Ishikawa (cell line): ENCODE measurements around the gene PACSIN2.

Source experiments
- CEBPB ChIP-seq: IDR thresholded peaks from 2 replicates; pipeline ENCODE4 v1.6.1; 2012
- CREB1 ChIP-seq: IDR thresholded peaks from 2 replicates; pipeline ENCODE4 v1.6.1; 2012; ENCODE audit warnings: low read depth
- EGR1 ChIP-seq: IDR thresholded peaks from 2 replicates; pipeline ENCODE4 v1.6.1; 2012
- EP300 ChIP-seq: IDR thresholded peaks from 2 replicates; pipeline ENCODE4 v1.6.1; 2012; ENCODE audit warnings: borderline replicate concordance
- FOXM1 ChIP-seq: IDR thresholded peaks from 2 replicates; pipeline ENCODE4 v1.6.1; 2012; ENCODE audit warnings: low read depth, borderline replicate concordance
- NFIC ChIP-seq: IDR thresholded peaks from 2 replicates; pipeline ENCODE4 v1.6.1; 2012
- RAD21 ChIP-seq: IDR thresholded peaks from 2 replicates; pipeline ENCODE4 v1.6.1; 2012; ENCODE audit warnings: low read depth
- TAF1 ChIP-seq: IDR thresholded peaks from 2 replicates; pipeline ENCODE4 v1.6.1; 2012; ENCODE audit warnings: low read depth, mild to moderate bottlenecking
- TCF12 ChIP-seq: IDR thresholded peaks from 2 replicates; pipeline ENCODE4 v1.6.1; 2012; ENCODE audit warnings: low read depth
- TEAD4 ChIP-seq: IDR thresholded peaks from 2 replicates; pipeline ENCODE4 v1.6.1; 2012
- YY1 ChIP-seq: IDR thresholded peaks from 2 replicates; pipeline ENCODE4 v1.6.1; 2012; ENCODE audit warnings: low read depth
- ZBTB7A ChIP-seq: IDR thresholded peaks from 2 replicates; pipeline ENCODE4 v1.6.1; 2012; ENCODE audit warnings: low read depth
- TF ChIP-seq, protein P1 (sequence below): IDR thresholded peaks from 2 replicates; pipeline ENCODE4 v1.6.1; 2012
- TF ChIP-seq, protein P2 (sequence below): IDR thresholded peaks from 2 replicates; pipeline ENCODE4 v1.6.1; 2012
- TF ChIP-seq, protein P3 (sequence below): IDR thresholded peaks from 2 replicates; pipeline ENCODE4 v1.6.1; 2012; ENCODE audit warnings: low read depth, mild to moderate bottlenecking

Gene PACSIN2

DNA sequence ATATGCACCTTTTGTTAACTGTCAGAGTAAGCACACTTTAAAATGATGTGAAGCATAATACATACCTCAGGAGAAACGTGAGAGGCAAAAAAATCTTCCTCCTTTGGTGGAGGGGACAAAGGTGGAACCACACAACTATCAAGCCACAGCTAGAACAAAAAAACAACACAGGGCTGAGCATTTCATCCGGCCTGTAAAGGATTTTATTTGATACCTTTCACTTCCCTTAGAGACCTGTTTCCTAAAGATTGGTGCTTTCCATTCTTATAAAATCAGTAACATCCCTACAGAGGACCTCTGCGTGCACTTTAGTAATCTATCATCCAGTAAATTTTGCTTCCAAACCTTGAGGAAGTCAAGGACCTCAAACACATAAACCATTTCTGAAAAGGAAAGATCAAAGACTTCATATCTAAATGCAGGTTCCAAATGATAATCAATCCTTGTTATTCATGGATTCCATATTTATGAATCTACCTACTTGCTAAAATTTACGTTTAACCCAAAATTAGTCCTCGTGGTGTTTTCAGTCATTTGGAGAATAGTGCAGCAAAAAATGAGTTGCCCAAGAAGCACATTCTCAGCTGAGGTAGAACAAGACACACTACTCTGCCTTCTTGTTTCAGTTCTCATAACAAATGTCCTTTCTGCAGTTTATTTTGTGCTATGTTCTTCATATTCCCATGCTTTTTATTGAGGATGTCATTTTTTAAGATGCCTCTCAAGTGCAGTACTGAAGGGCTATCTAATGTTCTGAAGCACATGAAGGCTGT, 180.6 kb downstream of the PACSIN2 start:
- TF ChIP-seq TCF12 (no peak), RAD21 (no peak), EP300 (no peak), TAF1 (no peak), CEBPB (no peak), FOXM1 (no peak), TEAD4 (no peak), YY1 (no peak), NFIC (no peak), CREB1 (no peak), EGR1 (no peak), ZBTB7A (no peak)
- TF ChIP-seq, protein P1, sequence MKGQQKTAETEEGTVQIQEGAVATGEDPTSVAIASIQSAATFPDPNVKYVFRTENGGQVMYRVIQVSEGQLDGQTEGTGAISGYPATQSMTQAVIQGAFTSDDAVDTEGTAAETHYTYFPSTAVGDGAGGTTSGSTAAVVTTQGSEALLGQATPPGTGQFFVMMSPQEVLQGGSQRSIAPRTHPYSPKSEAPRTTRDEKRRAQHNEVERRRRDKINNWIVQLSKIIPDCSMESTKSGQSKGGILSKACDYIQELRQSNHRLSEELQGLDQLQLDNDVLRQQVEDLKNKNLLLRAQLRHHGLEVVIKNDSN: no peak
- TF ChIP-seq, protein P2, sequence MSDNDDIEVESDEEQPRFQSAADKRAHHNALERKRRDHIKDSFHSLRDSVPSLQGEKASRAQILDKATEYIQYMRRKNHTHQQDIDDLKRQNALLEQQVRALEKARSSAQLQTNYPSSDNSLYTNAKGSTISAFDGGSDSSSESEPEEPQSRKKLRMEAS: no peak
- TF ChIP-seq, protein P3, sequence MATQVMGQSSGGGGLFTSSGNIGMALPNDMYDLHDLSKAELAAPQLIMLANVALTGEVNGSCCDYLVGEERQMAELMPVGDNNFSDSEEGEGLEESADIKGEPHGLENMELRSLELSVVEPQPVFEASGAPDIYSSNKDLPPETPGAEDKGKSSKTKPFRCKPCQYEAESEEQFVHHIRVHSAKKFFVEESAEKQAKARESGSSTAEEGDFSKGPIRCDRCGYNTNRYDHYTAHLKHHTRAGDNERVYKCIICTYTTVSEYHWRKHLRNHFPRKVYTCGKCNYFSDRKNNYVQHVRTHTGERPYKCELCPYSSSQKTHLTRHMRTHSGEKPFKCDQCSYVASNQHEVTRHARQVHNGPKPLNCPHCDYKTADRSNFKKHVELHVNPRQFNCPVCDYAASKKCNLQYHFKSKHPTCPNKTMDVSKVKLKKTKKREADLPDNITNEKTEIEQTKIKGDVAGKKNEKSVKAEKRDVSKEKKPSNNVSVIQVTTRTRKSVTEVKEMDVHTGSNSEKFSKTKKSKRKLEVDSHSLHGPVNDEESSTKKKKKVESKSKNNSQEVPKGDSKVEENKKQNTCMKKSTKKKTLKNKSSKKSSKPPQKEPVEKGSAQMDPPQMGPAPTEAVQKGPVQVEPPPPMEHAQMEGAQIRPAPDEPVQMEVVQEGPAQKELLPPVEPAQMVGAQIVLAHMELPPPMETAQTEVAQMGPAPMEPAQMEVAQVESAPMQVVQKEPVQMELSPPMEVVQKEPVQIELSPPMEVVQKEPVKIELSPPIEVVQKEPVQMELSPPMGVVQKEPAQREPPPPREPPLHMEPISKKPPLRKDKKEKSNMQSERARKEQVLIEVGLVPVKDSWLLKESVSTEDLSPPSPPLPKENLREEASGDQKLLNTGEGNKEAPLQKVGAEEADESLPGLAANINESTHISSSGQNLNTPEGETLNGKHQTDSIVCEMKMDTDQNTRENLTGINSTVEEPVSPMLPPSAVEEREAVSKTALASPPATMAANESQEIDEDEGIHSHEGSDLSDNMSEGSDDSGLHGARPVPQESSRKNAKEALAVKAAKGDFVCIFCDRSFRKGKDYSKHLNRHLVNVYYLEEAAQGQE: no peak

DNA sequence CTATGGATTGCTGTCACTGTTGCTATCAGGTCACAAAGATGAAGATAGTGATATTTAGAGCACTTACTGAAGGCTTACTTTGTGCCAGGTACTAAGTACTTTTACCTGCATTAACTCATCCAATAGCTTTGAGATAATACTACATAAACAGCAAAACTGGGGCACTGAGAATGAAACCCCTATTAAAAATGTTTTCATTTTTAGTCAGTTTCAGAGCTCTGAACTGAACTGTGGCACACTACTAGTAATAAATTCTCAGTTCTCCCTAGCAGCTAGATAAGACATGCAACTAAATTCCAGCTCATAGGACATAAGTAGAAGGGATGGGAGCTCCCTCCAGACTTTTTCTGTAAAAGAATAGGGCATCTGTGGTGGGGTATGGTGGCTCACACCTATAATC, 181.8 kb downstream of the PACSIN2 start:
- TF ChIP-seq ZBTB7A: no peak
- no peak for TF ChIP-seq EGR1
- no peak for TF ChIP-seq TAF1
- TF ChIP-seq, protein P3: no peak
- TF ChIP-seq CEBPB: no peak
- no peak for TF ChIP-seq TCF12
- no peak for TF ChIP-seq NFIC
- no peak for TF ChIP-seq FOXM1
- no peak for TF ChIP-seq EP300
- TF ChIP-seq, protein P2: no peak
- TF ChIP-seq, protein P1: no peak
- no peak for TF ChIP-seq CREB1

DNA sequence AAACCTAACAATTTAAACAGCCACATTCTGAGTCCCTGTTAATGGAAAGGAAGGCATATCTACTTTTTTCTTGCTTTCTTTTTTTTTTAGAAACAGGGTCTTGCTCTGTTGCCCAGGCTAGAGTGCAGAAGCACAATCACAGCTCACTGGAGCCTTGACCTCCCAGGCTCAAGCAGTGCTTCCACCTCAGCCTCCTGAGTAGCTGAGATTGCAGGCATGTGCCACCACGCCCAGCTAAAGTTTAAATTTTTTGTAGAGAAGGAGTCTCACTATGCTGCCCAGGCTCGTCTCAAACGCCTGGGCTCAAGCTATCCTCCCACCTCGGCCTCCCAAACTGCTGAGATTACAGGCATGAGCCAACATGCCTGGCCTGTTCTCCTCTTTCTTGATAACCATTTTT, 183.2 kb downstream of the PACSIN2 start:
- TF ChIP-seq CREB1 (no peak), EGR1 (no peak), NFIC (no peak), TAF1 (no peak), FOXM1 (no peak), EP300 (no peak), YY1 (no peak), TEAD4 (no peak)
- TF ChIP-seq, protein P3: no peak
- TF ChIP-seq, protein P2: no peak

DNA sequence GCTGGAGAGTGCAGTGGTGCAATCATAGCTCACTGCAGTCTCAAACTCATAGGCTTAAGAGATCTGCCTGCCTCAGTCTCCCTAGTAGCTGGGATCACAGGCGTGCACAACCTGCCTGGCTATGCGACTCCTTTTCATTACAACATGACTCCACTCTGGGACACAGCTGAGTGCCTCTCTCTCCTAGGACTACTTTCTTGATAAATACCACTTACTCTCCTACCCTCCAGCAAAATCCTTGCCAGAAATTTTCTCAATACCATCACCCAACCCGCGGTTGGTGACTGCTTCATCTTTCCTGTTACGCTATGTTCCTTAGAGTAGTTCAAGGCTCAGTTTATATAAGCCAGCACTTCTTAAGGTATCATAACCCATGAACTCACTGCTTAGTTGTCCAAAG, 184.8 kb downstream of the PACSIN2 start:
- TF ChIP-seq TCF12: no peak
- TF ChIP-seq, protein P3: no peak
- TF ChIP-seq ZBTB7A: no peak
- TF ChIP-seq NFIC: no peak
- no peak for TF ChIP-seq EP300
- no peak for TF ChIP-seq FOXM1
- no peak for TF ChIP-seq TAF1
- no peak for TF ChIP-seq TEAD4
- no peak for TF ChIP-seq CREB1
- no peak for TF ChIP-seq CEBPB
